Panc1 (cell line): ENCODE data around the gene RTP5.

ENCODE experiments used
- TCF7L2 ChIP-seq: IDR thresholded peaks from 2 replicates; pipeline ENCODE4 v1.6.1; 2011; ENCODE audit warnings: mild to moderate bottlenecking, low read depth, low read length, inconsistent platforms
- TF ChIP-seq, protein P1 (sequence below): fragments of 450-650 bp; IDR thresholded peaks from 2 replicates; pipeline ENCODE4 v1.5.1; 2017; ENCODE audit warnings: mild to moderate bottlenecking

DNA sequence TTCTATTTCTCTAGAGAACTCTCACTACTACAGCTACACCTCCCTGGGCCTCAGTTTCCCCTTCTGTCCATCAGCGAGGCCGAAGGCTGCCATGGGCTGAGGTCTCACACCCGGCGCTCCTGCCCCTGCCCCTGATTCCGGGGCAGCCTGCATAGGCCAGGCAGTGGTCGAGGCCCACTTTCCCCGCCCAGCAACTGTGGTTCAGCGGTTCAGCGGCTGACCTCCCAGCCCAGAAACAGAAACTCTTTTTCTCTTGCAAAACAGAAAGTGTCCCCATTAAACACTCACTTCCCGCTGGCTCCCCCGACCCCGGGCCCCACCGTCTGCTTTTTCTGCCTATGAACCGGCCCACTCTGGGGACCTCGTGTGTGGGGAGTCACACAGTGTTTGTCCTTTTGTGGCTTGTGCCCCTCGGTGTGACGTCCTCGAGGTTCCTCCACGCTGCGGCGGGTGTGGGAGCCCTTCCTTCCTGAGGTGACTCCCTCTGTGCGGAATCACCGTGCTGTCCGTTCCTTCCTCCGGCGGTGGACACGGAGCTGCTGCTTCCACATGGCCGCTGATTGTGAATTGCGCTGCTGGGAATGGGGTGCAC is 26.8 kb upstream of the RTP5 start:
- TF ChIP-seq, protein P1, sequence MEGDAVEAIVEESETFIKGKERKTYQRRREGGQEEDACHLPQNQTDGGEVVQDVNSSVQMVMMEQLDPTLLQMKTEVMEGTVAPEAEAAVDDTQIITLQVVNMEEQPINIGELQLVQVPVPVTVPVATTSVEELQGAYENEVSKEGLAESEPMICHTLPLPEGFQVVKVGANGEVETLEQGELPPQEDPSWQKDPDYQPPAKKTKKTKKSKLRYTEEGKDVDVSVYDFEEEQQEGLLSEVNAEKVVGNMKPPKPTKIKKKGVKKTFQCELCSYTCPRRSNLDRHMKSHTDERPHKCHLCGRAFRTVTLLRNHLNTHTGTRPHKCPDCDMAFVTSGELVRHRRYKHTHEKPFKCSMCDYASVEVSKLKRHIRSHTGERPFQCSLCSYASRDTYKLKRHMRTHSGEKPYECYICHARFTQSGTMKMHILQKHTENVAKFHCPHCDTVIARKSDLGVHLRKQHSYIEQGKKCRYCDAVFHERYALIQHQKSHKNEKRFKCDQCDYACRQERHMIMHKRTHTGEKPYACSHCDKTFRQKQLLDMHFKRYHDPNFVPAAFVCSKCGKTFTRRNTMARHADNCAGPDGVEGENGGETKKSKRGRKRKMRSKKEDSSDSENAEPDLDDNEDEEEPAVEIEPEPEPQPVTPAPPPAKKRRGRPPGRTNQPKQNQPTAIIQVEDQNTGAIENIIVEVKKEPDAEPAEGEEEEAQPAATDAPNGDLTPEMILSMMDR = no peak
- TF ChIP-seq TCF7L2 = no peak
